Pons (tissue), 1 donor: ENCODE measurements around the gene WDR5B.
"Not testable (repeated sequence)": the region's sequence is repeated elsewhere in the genome, so short reads cannot be mapped to it uniquely, and the experiment has no call there.

ENCODE experiments used
- DNase-seq: peaks from one replicate; pipeline ENCODE4 v3.0.0-alpha.2; 2016; ENCODE audit warnings: low spot score

Gene WDR5B

GRCh38 chr3:122365582-122366378, 50.1 kb downstream of the WDR5B start:
- DNase-seq = not testable (repeated sequence)

GRCh38 chr3:122365073-122365472, 50.8 kb downstream of the WDR5B start:
- DNase-seq = no peak

DNA sequence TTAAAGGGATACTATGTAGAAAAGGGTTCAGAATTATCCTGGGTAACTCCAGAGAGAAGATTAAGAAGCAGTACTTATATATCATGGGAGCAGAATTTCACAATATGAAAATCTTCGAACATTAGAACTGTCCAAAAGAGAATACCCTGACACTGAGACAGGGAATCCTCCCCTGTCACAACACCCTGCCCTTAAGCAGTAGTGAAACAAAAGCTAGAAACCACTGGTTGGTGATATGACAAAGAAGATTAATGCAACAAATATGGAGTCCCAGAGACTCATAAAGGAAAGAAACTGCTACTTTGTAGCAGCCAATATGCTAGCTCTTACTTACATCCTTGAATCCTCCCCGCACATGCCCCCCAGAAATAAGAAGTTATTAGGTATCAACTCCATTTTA, 51.4 kb downstream of the WDR5B start:
- DNase-seq = no peak
